ENCODE measurements around the gene PTPRE. TPM values are rescaled to one million over a fixed set of nuclear protein-coding genes. Genes with fewer than 3 reads are reported as not detected.

The PTPRE gene
- total RNA-seq, 1 experiment from 2014 or later, result 12.3 TPM

- ChIA-PET RAD21 (ENCODE audit: low non-redundant PET in 1 of 2, low total read pairs in 2 of 2, uncharacterized antibody in 2 of 2, unreplicated experiment in 2 of 2) (no interaction called here), POLR2A (no interaction called here), CTCF (no interaction called here)
- H3K4me1 ChIP-seq (ENCODE audit: control insufficient read depth in 1 of 2, insufficient read depth in 2 of 2, low read length in 2 of 2), result no peaks in the 10 kb centered on the region
- H4K20me1 ChIP-seq (ENCODE audit: insufficient read depth), result no peaks in the 10 kb centered on the region
- BruUV-seq (replicated peaks), result no TSS peak
- TF ChIP-seq EZH2 (IDR thresholded peaks at IDR 0.05), result no peak
- no peak for TF ChIP-seq ELF1 (IDR thresholded peaks at IDR 0.05; ENCODE audit: borderline replicate concordance, low read depth)
- no peak for TF ChIP-seq CBX3 (IDR thresholded peaks at IDR 0.05; ENCODE audit: low read depth)
- TF ChIP-seq REST (IDR thresholded peaks at IDR 0.05; ENCODE audit: low read depth), result no peak
- no peak for TF ChIP-seq CEBPB (IDR thresholded peaks at IDR 0.05; ENCODE audit: low read depth)
- TF ChIP-seq RAD21 (IDR thresholded peaks at IDR 0.05; ENCODE audit: low read depth), result no peak
- no peak for TF ChIP-seq POLR2A (IDR thresholded peaks at IDR 0.05; ENCODE audit: borderline replicate concordance, extremely low read depth, insufficient read depth, insufficient read length)
- no peak for TF ChIP-seq CTCF (IDR thresholded peaks at IDR 0.05 in 2 of 3, conservative IDR thresholded peaks at IDR 0.05 in 1 of 3; ENCODE audit: borderline replicate concordance in 1 of 3, insufficient read depth in 1 of 3, low read depth in 2 of 3, low read length in 2 of 3)
- no peak for TF ChIP-seq SIN3A (IDR thresholded peaks at IDR 0.05; ENCODE audit: low read depth)
- TF ChIP-seq JUND (IDR thresholded peaks at IDR 0.05), result no peak
- TF ChIP-seq EZH2phosphoT487 (IDR thresholded peaks at IDR 0.05; ENCODE audit: borderline replicate concordance), result no peak
- no peak for TF ChIP-seq TCF7L2 (IDR thresholded peaks at IDR 0.05; ENCODE audit: borderline replicate concordance, extremely low read depth, insufficient read depth, insufficient read length)
- TF ChIP-seq ZNF274 (IDR thresholded peaks at IDR 0.05; ENCODE audit: low read depth, low read length), result no peak
- TF ChIP-seq MAX (IDR thresholded peaks at IDR 0.05), result no peak
- no peak for TF ChIP-seq FOSL1 (IDR thresholded peaks at IDR 0.05; ENCODE audit: low read depth)
- TF ChIP-seq SP1 (IDR thresholded peaks at IDR 0.05; ENCODE audit: low read depth), result no peak
- no peak overlapping the region for H3K4me2 ChIP-seq (ENCODE audit: low read length)
- H2AFZ ChIP-seq (ENCODE audit: low read depth, low read length, poor library complexity, severe bottlenecking), result no peak overlapping the region
- H3K79me2 ChIP-seq (ENCODE audit: insufficient read depth, low read length), result no peaks in the 10 kb centered on the region
- H3K36me3 ChIP-seq (ENCODE audit: control insufficient read depth in 1 of 2, insufficient read depth in 2 of 2, low read length in 2 of 2), result no peaks in the 10 kb centered on the region
- peaks cover 6% of the 10 kb centered on the region in 2 experiments; a peak in 2 of 4 replicates for H3K9me3 ChIP-seq (ENCODE audit: control insufficient read depth in 1 of 2, insufficient read depth in 1 of 2, low read depth in 1 of 2, low read length in 2 of 2)
- H3K27me3 ChIP-seq (ENCODE audit: insufficient read depth, low read length), result peaks cover 10% of the 10 kb centered on the region; the same call in 1 of the 2 replicates
- DNase-seq (ENCODE audit: low read depth, low spot score) (no peak), ATAC-seq (no peak)
- intact Hi-C loops (cut with micrococcal nuclease), result no loop called here
- H3K9ac ChIP-seq (ENCODE audit: low read length), result no peak overlapping the region
- H3K27ac ChIP-seq (ENCODE audit: low read depth, low read length), result no peak overlapping the region
- no peak overlapping the region for H3K4me3 ChIP-seq (replicated peaks in 1 of 2; ENCODE audit: low read depth in 1 of 2, low read length in 2 of 2)
- no peaks in the 10 kb centered on the region for H3K9me2 ChIP-seq (ENCODE audit: insufficient read depth)
Observed at GRCh38 chr10:127871631-127872010, 35.3 kb upstream of the PTPRE start.

Data from HCT116 (cell line).